OCI-LY3 (cell line): ENCODE measurements around the gene NXPH4.

Experiments
- H2AFZ ChIP-seq: fragments of 200-600, 300-600 bp; shearing (Covaris generic); 2 replicates; pipeline ENCODE4 v1.6.0; 2014; ENCODE audit warnings: antibody characterized with exemption, low read depth, low read length
- H3K27ac ChIP-seq: fragments of 200-600, 300-600 bp; sonication (generic); 2 replicates; pipeline ENCODE4 v1.5.1; 2014; ENCODE audit warnings: mild to moderate bottlenecking, low read length, moderate library complexity, mixed read lengths
- H3K27me3 ChIP-seq: fragments of 200-600, 300-600 bp; sonication (generic); 2 replicates; pipeline ENCODE4 v1.6.1; 2014; ENCODE audit warnings: low read depth, low read length, mixed read lengths
- H3K36me3 ChIP-seq: fragments of 200-600, 300-600 bp; sonication (generic); replicated peaks from 2 replicates; pipeline ENCODE3; 2014; ENCODE audit warnings: low read depth, low read length, mixed read lengths
- H3K4me1 ChIP-seq: fragments of 300-600, 200-600 bp; sonication (generic); 2 replicates; pipeline ENCODE4 v1.6.1; 2014; ENCODE audit warnings: low read length, mixed read lengths
- H3K4me2 ChIP-seq: fragments of 200-600, 300-600 bp; sonication (generic); 2 replicates; pipeline ENCODE4 v1.6.1; 2014; ENCODE audit warnings: low read length, mixed read lengths
- H3K4me3 ChIP-seq: fragments of 300-600, 200-600 bp; sonication (generic); 2 replicates; pipeline ENCODE4 v1.5.1; 2014; ENCODE audit warnings: antibody characterized with exemption, mild to moderate bottlenecking, low read length, moderate library complexity
- H3K79me2 ChIP-seq: fragments of 300-600, 200-600 bp; shearing (Covaris generic); 2 replicates; pipeline ENCODE4 v1.6.1; 2014; ENCODE audit warnings: mild to moderate bottlenecking, low read length, mixed read lengths
- H3K9ac ChIP-seq: fragments of 300-600, 200-600 bp; shearing (Covaris generic); 2 replicates; pipeline ENCODE4 v1.6.0; 2014; ENCODE audit warnings: mild to moderate bottlenecking, low read length, moderate library complexity
- H3K9me3 ChIP-seq: fragments of 200-600, 300-600 bp; shearing (Covaris generic); 2 replicates; pipeline ENCODE4 v1.6.1; 2014; ENCODE audit warnings: low read length, mixed read lengths; ENCODE audit not compliant: insufficient read depth
- H4K20me1 ChIP-seq: fragments of 200-600, 300-600 bp; sonication (generic); 2 replicates; pipeline ENCODE4 v1.6.1; 2016; ENCODE audit warnings: low read length, mixed read lengths; ENCODE audit not compliant: insufficient read depth
- EZH2phosphoT487 ChIP-seq: fragments of 200-600 bp; shearing (Covaris generic); IDR thresholded peaks from 2 replicates; pipeline ENCODE4 v1.6.1; 2018; ENCODE audit warnings: antibody characterized with exemption, mixed run types, low read depth
- TF ChIP-seq, protein P1 (sequence below): fragments of 200-600, 300-600 bp; sonication (generic); IDR thresholded peaks from 2 replicates; pipeline ENCODE4 v1.5.1; 2014; ENCODE audit warnings: antibody characterized with exemption, low read length, low read depth

NXPH4 gene

DNA sequence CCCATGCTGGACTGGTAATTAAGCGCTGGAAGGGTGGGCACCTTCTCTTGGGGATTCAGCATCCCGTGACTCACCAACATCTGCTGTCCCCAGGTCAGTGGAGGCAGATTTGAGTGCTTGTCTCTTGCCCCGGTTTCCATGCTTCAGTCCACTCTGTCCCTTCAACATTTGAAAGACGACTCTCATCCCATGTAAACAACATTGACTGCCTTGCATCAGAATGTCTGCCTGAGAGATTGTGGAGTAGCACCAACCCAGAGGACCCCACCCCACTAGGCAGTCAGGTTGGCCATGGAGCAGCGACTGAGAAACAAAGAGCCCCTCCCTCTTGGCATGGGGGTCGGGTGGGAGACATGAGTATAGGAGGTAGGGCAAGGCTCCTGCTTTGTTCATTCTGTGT lies 39.3 kb downstream of the NXPH4 start:
- H3K27ac ChIP-seq, result no peak overlapping the region
- no peak overlapping the region for H3K4me3 ChIP-seq
- no peak for TF ChIP-seq EZH2phosphoT487
- TF ChIP-seq, protein P1, sequence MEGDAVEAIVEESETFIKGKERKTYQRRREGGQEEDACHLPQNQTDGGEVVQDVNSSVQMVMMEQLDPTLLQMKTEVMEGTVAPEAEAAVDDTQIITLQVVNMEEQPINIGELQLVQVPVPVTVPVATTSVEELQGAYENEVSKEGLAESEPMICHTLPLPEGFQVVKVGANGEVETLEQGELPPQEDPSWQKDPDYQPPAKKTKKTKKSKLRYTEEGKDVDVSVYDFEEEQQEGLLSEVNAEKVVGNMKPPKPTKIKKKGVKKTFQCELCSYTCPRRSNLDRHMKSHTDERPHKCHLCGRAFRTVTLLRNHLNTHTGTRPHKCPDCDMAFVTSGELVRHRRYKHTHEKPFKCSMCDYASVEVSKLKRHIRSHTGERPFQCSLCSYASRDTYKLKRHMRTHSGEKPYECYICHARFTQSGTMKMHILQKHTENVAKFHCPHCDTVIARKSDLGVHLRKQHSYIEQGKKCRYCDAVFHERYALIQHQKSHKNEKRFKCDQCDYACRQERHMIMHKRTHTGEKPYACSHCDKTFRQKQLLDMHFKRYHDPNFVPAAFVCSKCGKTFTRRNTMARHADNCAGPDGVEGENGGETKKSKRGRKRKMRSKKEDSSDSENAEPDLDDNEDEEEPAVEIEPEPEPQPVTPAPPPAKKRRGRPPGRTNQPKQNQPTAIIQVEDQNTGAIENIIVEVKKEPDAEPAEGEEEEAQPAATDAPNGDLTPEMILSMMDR, result no peak
- no peaks in the 10 kb centered on the region for H4K20me1 ChIP-seq
- no peak overlapping the region for H3K9ac ChIP-seq
- no peaks in the 10 kb centered on the region for H3K9me3 ChIP-seq
- no peaks in the 10 kb centered on the region for H3K79me2 ChIP-seq
- no peaks in the 10 kb centered on the region for H3K27me3 ChIP-seq
- no peaks in the 10 kb centered on the region for H3K4me1 ChIP-seq
- H2AFZ ChIP-seq, result no peak overlapping the region
- peaks cover 15% of the 10 kb centered on the region for H3K36me3 ChIP-seq
- no peak overlapping the region for H3K4me2 ChIP-seq

DNA sequence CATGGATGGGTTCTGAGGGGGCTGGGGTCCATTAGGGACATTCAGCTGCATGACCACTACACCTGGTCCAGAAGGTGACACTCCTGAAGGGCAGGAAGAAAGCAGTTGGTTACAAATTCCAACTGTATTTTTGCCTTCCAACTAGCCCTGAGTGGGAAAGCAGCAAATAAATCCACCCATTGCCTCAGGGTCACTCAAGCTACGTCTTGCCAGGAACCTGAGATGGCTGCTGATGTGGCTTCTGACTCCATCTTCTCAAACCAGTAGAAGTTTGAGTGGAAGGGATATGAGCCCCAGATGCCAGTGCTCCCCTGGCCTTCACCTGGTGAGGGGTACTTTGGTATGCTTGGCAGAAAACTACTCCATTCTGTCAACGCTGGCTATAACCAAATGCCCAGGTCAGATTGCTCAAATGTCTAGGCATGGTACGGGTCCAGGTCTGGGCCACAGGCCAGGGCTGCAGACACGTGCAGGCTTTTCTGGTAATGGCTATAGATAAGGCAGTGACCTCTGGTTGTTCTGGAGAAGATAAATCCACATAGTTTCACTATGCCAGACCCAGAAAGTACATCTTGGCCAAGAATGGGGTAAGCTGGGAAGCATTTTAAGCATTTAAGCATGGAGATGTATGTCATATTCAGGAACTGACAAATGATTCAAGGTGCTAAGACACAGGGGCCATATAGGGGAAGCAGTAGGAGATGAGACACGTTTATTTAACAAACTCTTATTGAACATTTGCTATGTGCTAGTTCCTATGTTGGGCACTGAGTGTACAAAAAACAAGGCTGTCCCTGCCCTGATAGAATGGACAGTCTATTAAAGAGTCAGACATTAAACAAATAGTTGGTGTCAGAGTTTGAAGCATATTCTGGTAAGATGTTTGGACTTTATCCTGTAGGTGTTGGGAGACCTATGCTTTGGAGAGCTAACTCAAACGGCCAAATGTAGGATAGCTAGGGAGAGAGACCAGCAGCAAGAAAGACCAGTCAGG lies 42.7 kb downstream of the NXPH4 start:
- Histone ChIP-seq H3K27me3 (no peaks in the 10 kb centered on the region), H3K9me3 (no peaks in the 10 kb centered on the region), H2AFZ (no peak overlapping the region), H3K36me3 (peaks cover 15% of the 10 kb centered on the region), H3K4me1 (no peaks in the 10 kb centered on the region), H3K4me2 (no peak overlapping the region), H3K4me3 (no peak overlapping the region), H3K27ac (no peak overlapping the region), H3K9ac (no peak overlapping the region), H4K20me1 (no peaks in the 10 kb centered on the region), H3K79me2 (no peaks in the 10 kb centered on the region)
- TF ChIP-seq, protein P1, result no peak
- no peak for TF ChIP-seq EZH2phosphoT487

DNA sequence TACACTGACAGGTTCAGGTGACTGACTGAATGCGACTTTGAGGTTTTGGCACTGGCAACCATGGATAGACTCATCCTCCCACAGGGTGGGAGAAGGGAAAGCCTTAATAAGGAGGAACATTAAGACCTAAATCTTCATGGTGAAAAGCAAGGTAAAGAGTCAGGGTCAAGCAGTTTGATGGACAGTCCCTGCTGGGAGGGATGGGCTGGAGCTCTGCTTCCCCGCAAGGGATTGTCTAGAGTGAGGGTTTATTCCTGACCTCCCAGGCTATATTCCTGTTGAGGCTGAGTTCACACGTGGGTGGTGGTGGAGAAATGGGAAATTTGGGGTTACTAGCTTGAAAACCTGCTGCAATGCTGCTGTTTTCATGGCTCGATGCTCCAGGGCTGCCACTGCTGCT lies 43.8 kb downstream of the NXPH4 start:
- Histone ChIP-seq H3K27ac (no peak overlapping the region), H3K79me2 (no peaks in the 10 kb centered on the region), H2AFZ (no peak overlapping the region), H3K4me3 (no peak overlapping the region), H3K36me3 (peaks cover 14% of the 10 kb centered on the region), H3K4me1 (no peaks in the 10 kb centered on the region), H4K20me1 (no peaks in the 10 kb centered on the region), H3K9me3 (no peaks in the 10 kb centered on the region), H3K27me3 (no peaks in the 10 kb centered on the region), H3K4me2 (no peak overlapping the region), H3K9ac (no peak overlapping the region)
- TF ChIP-seq, protein P1, result no peak
- TF ChIP-seq EZH2phosphoT487, result no peak

DNA sequence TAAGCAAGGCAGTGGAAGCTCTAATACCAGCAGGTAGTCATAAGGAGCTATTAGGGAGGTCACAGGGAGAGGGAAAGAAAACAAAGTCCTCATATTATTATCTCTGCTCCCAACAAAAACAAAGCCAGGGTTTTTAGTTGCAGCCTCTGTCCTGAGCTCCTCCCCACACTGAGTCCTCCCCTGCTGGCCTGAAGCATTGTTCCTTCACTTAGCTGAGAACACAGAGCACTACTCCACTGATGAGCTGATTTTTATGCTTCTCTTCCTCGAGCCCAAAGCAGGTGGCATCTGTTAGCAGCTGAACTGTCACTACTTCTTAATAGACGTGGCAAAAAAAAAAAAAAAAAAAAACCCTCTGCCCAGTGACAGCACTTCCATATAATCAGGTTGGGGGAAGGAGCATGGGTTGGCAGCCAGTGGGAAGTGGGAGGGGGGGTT lies 44.9 kb downstream of the NXPH4 start:
- H3K27ac ChIP-seq, result no peak overlapping the region

More for the DNA sequence above, 44.9 kb downstream of the NXPH4 start:
- no peaks in the 10 kb centered on the region for H3K9me3 ChIP-seq
- no peak overlapping the region for H3K4me3 ChIP-seq
- H2AFZ ChIP-seq, result no peak overlapping the region
- no peaks in the 10 kb centered on the region for H3K4me1 ChIP-seq
- H4K20me1 ChIP-seq, result no peaks in the 10 kb centered on the region
- H3K36me3 ChIP-seq, result peaks cover 10% of the 10 kb centered on the region
- no peak overlapping the region for H3K9ac ChIP-seq
- H3K79me2 ChIP-seq, result no peaks in the 10 kb centered on the region
- no peak overlapping the region for H3K4me2 ChIP-seq
- no peaks in the 10 kb centered on the region for H3K27me3 ChIP-seq
- TF ChIP-seq EZH2phosphoT487, result no peak
- TF ChIP-seq, protein P1, result no peak
